Stimulated activated CD8-positive, alpha-beta memory T cell treated with anti-CD3 and anti-CD28 coated beads, Interleukin-12 subunit alpha, Interleukin-12 subunit beta, amount 100 ng/mL, for 4 hours (primary cell): ENCODE data around the gene LRRFIP1.
"Not testable (repeated sequence)": the region's sequence is repeated elsewhere in the genome, so short reads cannot be mapped to it uniquely, and the experiment has no call there.

Source experiments
- DNase-seq: peaks from one replicate; pipeline ENCODE4 v3.0.0-alpha.2; 2020; ENCODE audit warnings: low read depth

The LRRFIP1 gene

DNA sequence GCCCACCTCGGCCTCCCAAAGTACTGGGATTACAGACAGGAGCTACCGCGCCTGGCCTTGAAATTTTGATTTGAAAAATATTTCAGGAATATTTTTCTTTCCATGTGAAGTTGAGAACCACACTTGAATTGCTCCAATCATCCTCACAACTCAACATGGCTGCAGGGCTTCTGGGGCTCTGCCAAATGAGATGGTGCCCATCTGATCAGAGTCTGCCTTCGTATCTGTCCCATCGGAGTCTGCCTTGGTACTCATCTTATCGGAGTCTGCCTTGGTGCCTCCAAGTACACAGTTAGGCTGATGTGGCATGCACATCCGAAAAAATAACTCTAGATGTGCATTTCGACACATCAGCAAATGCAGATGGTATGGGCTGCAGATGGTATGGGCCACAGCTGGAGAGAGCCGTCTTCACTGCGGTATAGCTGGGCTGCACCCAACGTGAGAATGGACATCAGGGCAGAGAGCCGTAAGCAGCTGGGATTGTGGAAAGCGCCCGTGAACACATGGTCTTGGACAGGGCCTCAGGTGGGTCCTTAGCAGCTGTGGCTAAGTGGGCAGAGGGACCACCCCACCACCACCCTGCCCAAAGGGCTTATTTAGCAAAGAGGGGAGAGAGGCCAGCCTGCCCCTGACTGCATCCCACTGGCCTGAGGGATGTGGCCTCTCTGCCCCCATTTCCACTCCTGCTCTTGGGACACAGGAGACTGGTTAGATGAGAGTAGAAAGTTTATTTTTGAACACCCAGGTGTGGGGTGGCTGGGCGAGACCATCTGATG lies 119.1 kb downstream of the LRRFIP1 start:
- no peak for DNase-seq

DNA sequence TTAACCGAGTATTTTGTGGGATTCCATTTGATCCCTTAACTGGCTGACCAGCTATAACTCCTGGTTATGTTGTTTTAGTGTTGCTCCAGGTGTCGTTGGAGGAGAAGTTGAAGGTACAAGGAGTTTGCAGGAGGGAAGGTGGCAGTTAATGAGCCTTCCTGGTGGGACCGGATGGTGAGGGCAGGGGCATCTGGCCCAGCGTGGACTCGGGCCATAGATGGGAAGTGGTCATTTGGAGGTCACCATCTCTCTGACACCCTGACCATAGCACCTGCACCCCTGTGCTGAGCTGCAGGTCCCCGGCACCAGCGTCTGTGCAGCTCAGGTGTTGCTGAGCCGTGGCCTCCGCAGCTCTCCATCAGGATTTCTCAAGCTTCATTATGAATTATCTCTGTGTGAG lies 119.8 kb downstream of the LRRFIP1 start:
- no peak for DNase-seq

DNA sequence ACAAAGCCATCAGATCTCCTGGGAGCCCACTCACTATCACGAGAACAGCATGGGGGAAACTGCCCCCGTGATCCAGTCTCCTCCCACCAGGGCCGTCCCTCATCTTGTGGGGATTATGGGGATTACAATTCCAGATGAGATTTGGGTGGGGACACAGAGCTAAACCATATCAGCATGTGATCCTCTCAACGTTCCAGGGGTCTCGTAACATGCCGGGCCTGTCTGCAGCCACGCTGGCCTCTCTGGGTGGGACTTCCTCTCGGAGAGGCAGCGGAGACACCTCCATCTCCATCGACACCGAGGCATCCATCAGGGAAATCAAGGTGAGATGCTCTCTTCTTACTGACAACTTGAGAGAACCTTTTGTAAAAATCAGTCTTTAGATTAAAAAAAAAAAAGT lies 121.6 kb downstream of the LRRFIP1 start:
- DNase-seq = no peak

DNA sequence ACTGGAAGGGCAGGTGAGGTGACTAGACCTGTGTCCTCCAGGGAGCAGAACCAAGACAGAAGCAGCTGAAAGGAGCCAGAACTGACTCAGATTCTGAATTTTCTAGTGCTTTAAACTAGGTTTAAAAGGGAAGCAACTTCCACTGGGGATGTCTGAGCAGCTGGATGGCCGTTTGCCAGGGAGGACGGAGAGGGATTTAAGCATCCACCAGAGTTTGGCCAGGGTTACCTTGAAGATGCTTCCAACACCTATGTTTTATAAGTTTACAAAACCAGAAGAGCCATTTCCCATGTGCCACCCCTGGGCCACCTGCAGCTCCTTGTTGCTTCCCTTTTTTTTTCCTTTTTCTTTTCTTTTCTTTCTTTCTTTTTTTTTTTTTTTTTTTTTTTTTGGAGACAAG lies 122.6 kb downstream of the LRRFIP1 start:
- DNase-seq = no peak

DNA sequence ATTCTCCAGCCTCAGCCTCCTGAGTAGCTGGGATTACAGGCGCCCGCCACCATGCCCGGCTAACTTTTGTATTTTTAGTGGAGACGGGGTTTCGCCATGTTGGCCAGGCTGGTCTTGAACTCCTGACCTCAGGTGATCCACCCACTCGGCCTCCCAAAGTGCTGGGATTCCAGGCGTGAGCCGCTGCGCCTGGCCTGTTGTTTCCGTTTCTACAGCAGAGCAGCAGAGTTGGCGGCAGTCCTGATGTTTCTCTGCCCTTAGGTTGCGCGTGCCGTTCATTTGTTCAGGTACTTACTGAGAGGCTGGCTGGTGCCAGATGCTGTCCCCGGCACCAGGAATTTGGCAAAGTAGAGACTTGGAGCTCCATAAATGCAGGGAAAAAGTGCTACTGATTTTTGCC lies 123.1 kb downstream of the LRRFIP1 start:
- DNase-seq = not testable (repeated sequence)

DNA sequence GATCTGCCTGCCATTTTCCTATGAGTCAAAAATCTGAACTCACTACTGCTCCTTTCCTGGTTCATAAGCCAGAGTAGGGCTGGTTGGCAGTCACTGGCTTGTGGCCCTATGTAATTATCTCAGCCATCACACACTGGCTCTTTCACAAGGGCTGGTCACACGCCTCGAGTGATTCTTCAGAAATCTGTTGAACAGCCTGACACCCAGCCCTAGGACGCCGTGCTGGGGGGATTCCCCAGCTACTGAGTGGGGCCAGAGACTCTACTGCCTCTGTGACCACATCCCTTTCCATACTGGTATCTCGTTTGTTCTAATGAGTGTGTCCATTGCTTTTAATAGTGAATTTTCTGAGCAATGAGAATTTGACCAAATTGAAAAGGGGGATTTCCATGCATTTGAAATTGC lies 125.4 kb downstream of the LRRFIP1 start:
- no peak for DNase-seq

DNA sequence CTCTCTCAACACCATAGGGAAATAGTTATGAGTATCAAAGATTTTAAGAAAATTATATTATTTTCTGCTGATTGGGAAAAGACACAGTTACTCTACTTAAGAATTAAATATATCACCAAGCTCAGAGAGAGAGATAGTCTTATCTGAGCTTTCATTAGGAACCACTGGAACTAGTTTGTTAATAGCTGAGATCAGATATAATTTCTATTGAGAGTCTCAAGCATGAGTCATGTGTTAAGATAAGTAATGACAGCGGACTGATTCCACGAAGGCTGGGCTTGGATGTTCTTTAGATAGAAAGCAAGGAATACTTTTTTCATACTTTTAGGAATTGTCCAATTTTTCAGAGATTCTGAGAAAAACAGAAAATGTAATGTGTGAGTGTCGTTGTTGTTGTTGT lies 126.8 kb downstream of the LRRFIP1 start:
- DNase-seq = no peak

DNA sequence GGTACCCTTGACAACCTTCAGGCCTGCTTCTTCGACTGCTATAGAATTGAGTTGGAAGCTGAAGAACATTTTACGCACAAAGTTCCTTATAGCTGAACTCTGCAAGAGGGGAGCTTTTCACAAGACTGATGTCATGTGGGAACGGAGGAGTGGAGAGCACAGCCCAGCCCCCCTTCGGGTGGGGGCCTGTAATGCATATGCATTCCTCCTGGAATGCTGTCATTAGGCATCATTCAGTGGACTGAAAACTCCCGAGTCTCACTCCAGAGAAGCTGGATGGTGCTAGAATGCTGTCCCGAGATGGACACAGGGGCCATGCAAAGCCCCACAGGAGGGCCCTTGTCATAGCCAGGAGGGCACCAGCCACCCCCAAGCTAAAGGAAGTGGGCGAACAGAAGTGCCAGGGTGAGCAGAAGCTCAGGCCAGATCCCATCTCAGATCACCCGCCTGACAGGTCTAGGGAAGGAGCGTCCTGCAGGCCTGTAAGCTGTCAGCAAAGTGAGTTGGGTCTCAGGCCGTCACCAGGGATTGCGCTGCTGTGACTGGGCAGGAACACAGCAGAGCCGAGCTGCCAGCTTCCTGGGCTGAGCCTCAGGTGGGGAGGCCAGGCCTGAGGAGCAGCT lies 127.3 kb downstream of the LRRFIP1 start:
- no peak for DNase-seq

DNA sequence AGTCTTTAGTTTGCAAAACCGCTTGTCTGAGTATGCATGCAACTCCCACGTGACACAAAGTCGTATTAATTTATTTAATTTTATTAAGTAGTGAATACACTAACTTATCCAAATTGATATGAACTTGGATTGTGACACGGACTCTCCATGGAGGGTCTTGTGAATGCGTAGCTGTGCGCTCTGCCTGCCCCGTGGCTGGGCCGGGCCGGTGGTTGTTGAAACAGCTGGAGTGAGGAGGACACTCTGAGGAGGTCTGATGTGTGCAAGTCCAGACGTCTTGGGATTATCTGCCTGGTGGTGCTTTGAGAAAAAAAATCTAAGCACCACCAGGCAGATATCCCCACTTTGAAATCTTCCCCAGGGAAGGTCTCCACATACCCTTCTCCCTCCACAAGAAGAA lies 130.2 kb downstream of the LRRFIP1 start:
- DNase-seq = no peak

DNA sequence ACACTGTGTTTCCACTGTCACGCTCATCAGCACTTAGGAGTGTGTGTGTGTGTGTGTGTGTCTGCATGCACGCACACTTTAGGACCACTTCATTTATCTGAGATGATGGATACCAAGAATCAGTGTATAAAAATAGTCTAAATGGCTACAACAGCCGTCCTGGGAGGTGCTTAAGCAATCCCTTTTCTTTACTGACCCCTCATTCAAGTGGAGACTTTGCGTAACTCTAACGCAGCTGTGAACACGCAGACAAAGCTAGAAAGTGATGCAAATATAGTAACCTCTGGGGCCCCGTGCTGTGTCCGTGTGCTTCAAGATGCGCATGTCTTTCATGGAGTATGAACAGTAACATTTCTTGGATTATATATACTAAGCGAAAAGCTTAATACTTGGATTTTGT lies 130.8 kb downstream of the LRRFIP1 start:
- DNase-seq = no peak

DNA sequence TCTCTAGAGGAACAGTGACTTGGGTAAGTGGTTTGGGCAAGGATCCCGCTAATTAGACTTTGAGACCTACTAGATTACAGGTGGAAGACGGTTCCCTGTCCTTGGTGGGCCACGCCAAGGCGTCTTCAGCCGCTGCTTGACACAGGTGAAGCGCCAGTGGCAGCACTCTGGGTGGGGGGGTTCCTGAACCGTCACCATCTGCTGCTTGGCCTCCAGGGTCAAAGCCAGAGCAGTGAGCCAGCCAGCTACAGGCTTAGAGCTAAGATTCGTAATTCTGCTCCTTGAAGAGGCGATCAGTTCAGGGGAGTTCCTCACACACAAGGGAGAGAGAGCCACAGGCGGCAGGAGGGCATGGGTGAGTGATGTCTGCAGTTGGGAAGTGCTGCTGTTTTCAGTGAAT lies 131.8 kb downstream of the LRRFIP1 start:
- DNase-seq = no peak

DNA sequence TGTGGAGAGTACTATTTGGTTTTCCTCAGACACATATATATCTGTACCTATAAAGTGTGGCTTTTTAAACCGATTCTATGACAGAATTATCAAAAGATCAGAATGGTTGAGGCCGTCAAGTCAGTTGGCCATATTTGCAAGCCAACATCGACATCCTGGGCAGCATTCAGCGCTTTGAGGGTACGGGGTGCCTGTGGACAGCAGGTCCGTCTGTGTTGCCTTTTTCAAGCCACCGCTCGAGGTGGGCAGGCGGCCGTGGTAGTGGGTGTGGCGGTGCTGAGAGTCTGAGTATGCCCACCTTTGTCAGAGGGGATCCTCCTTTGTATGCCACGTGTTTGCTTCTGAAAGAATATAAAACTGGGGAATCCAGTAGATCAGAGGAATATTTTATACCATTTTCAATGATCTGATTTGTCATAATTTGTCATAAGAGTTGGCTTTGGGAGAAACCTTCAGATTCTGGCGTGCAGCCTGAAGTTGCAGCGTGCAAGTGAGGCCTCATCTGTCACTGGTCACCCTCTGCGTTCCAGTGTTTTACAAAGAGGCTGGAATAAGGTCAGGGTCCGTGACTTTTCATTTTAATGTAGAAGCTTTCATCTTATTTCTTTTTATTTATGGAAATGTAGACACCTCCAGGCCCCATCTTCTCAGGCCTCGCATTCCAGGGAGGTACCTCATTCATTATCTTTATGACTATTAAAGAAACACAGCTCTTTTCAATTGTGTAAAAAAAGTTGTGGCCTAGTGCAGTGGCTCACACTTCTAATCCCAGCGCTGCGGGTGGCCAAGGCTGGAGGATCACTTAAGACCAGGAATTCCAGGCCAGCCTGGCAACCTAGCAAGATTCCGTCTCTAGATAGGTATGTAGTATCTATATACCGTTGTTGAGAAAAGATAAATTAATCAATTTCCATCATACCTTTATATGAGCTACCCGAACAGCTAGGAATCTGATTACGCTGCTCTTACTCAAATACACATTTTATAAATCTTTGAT lies 133.4 kb downstream of the LRRFIP1 start:
- DNase-seq = no peak

DNA sequence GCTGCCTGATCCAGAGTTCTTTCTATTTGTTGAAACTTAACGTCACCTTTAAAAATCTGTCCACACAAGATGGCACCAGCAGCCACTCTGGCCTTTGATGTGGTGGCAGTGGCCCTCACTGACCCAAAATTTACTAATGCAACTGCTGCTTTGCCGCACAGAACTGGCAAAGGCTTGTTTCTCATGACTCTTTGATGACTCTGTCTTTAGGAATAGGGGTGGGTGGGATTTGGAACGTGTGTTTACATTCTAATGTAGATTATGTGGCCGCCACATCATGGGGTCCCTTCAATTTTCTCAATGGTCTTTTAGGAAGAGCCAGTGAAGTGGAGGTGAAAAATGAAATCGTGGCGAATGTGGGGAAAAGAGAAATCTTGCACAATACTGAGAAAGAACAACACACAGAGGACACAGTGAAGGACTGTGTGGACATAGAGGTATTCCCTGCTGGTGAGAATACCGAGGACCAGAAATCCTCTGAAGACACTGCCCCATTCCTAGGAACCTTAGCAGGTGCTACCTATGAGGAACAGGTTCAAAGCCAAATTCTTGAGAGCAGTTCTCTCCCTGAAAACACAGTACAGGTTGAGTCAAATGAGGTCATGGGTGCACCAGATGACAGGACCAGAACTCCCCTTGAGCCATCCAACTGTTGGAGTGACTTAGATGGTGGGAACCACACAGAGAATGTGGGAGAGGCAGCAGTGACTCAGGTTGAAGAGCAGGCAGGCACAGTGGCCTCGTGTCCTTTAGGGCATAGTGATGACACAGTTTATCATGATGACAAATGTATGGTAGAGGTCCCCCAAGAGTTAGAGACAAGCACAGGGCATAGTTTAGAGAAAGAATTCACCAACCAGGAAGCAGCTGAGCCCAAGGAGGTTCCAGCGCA lies 135.2 kb downstream of the LRRFIP1 start:
- DNase-seq = not testable (repeated sequence)

DNA sequence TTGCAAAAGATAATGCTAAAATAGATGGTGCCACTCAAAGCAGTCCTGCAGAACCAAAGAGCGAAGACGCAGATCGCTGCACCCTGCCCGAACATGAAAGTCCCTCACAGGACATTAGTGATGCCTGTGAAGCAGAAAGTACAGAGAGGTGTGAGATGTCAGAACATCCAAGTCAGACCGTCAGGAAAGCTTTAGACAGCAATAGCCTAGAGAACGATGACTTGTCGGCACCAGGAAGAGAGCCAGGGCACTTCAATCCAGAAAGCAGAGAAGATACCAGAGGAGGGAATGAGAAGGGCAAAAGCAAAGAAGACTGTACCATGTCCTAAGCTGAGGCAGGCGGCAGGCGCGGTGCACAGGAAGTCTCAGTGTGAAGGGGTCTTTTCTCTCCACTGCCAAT lies 136.4 kb downstream of the LRRFIP1 start:
- no peak for DNase-seq

DNA sequence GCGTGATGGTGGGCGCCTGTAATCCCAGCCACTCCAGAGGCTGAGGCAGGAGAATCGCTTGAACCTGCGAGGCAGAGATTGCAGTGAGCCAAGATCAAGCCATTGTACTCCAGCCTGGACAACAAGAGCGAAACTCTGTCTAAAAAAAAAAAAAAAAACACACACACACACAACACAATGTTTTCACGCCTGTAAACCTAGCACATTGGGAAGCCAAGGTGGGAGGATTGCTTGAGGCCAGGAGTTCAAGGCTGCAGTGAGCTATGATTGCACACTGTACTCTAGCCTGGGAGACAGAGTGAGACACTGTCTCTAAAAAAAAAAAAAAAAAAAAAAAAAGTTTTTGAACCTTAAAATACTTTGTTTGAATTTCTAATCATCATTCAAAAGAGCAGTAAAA lies 137.7 kb downstream of the LRRFIP1 start:
- DNase-seq = not testable (repeated sequence)

DNA sequence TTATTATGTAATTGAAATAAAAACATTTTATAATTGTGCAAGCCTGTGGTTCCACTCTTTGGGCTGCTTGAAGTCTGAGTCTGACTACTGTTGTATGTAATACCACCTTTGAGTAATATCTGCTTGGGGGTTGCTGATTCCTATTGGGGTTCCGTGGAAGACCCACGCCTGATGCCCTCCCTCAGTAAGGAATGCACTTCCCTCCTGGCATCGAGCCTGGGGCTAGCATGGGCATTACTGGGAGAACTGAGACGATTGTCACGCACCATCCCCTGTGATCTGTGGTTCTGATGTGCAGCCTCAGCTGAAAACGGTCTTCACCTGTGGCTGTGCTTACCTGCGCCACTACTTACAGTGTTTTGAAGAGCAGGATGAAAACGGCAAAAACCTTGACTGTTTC lies 138.5 kb downstream of the LRRFIP1 start:
- no peak for DNase-seq

DNA sequence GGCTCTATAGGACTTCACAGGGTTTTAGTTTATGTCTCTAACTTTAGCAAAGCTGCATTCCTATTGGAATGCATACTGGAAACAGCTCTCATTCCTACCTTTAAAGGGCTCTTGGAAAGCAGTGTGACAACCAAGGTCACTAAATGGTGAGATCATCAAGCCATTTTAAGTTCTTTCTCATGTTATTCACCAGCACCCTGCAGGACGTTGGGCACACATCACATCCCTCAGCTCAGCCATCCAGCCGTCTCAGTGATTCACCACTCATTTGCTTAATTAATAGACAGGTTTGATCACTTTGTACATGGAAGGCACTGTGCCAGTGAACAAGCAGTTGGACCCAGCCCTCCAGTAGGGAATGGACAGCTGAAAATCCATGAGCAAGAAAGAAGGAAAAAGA lies 139.0 kb downstream of the LRRFIP1 start:
- DNase-seq = no peak

DNA sequence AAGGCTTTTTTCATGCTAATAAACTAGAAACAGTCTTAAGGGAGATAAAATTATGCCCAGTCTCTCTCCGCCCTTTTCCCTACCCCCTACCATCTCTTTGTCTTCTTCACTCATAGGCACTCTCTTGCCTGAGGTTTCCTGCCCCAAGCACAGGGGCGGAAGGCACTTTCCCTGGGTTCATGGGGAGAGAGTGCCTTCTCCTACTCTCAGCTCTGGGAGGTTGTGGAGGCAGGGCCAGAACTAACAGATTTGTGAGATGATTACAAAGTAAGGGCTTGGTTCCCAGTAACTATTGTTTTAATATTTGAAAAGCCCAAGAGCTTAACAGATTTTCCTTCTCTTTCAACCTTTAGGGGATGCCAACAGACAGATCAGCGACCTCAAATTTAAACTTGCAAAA lies 145.1 kb downstream of the LRRFIP1 start:
- no peak for DNase-seq

DNA sequence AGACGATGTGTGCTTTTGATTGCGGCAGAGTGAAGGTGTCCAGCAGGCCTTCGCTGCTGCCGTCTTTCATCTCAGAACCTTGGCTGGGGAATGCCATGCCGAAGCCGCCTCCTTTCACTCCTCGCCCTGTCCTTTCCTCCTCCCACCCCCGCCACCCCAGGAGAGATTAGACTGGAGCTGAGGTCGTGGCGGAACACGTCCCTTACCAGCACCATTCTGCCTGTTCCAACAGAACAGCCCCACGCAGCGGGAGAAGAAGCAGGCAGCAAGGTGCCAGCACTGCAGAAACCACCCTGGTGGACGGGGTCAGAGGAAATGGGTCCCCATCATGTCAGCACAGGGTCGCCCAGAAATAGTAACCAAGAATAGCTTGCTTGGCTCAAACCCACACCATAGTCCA lies 146.4 kb downstream of the LRRFIP1 start:
- no peak for DNase-seq

DNA sequence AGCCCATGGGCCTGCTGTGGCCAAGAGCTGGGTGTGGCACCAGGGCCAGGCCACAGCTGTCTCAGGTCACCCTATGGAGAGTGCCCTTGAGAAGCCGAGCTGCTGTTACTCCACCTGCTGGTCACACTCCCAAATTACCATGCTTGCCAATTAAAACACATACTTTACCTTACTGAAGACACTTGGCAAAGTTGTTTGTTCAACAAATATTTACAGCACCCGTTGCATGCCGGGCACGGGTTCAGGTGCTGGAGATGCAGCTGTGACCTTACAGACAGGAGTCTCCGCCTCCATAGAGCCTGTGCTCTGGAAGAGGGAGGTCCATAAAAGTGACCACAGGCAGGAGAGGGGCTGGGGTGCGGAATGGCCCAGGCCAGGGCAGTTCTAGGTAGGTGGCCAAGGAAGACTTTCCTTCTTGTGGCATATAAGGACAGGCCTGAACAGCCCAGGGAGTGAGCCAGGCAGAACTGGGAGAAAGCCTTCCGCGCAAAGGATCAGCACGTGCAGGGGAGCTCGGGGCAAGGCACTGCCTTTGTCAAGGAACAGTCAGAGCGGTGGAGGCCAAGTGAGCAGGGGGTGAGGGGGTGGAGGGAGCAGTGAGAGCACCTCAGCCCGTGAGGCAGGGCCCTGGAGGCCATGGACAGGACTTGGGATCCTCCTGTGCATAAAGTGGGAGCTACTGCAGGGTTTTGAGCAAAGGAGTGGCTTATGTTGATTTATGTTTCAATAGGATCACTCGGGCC lies 147.6 kb downstream of the LRRFIP1 start:
- DNase-seq = no peak

DNA sequence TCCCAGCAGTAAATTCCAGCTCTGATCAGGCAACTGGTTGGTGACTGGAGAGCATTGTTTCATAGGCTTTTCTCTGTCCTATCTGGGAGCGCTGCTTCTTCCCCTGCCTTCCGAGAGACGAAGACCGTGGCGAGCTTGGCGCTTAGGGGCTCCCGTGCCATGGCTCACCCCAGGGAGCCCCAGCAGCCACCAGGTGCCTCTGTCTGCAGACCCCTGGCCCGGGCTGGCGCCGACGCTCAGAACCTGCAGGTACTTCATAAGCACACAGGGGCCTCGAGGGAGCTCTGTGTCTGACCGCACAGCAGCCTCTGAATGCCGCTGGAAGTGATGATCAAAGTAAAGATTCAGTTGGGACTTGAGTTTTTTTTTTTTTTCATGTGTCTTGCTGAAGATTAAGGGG lies 152.1 kb downstream of the LRRFIP1 start:
- DNase-seq = no peak
